ENCODE data around the gene ZNF28. TPM values are rescaled to one million over a fixed set of nuclear protein-coding genes. Genes with fewer than 3 reads are reported as not detected.
"Not testable (repeated sequence)": the region's sequence is repeated elsewhere in the genome, so short reads cannot be mapped to it uniquely, and the experiment has no call there.

The ZNF28 gene
- total RNA-seq, 6 experiments from 2014 or later: 9.2 to 13.6 (median 11.9) TPM

DNA sequence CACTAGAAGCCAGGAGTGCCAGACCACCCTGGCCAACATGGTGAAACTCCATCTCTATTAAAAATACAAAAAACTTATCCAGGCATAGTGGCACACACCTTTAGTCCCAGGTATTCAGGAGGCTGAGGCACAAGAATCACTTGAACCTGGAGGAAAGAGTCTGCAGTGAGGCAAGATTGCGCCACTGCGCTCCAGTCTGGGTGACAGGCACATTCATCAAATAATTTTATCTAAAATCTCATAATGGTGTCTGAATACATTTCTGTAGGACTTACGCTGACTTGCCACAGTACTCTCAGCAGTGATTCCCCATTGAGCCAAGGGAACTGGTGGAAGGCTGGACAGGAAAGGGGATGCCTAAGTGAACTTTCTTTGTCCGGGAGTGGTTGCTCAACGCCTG lies 4.3 kb upstream of the ZNF28 start:
- Mint-ChIP-seq H3K27ac (no peak overlapping the region), H3K4me1 (ENCODE audit: low read depth) (peaks cover 3% of the 10 kb centered on the region), H3K27me3 (ENCODE audit: insufficient read depth) (no peaks in the 10 kb centered on the region), H3K9me3 (peaks cover 49% of the 10 kb centered on the region), H3K4me3 (no peak overlapping the region), H3K36me3 (ENCODE audit: low read depth) (peaks cover 12% of the 10 kb centered on the region; the same call in 1 of the 2 replicates)
- TF ChIP-seq, protein P1, sequence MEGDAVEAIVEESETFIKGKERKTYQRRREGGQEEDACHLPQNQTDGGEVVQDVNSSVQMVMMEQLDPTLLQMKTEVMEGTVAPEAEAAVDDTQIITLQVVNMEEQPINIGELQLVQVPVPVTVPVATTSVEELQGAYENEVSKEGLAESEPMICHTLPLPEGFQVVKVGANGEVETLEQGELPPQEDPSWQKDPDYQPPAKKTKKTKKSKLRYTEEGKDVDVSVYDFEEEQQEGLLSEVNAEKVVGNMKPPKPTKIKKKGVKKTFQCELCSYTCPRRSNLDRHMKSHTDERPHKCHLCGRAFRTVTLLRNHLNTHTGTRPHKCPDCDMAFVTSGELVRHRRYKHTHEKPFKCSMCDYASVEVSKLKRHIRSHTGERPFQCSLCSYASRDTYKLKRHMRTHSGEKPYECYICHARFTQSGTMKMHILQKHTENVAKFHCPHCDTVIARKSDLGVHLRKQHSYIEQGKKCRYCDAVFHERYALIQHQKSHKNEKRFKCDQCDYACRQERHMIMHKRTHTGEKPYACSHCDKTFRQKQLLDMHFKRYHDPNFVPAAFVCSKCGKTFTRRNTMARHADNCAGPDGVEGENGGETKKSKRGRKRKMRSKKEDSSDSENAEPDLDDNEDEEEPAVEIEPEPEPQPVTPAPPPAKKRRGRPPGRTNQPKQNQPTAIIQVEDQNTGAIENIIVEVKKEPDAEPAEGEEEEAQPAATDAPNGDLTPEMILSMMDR (IDR thresholded peaks at IDR 0.05): no peak
- no peak for DNase-seq

DNA sequence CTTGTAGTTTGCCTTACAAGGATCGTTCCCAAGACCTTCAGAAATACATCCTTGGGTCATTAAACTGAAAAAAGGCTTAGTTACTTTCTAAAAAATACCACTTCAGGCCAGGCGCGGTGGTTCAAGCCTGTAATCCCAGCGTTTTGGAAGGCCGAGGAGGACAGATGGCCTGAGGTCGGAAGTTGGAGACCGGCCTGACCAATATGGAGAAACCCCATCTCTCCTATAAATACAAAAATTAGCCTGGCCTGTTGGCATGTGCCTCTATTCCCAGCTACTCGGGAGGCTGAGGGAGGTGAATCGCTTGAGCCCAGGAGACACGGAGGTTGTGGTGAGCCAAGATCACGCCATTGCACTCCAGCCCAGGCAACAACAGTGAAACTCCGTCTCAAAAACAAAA lies 2.2 kb upstream of the ZNF28 start:
- Mint-ChIP-seq H3K27me3 (ENCODE audit: insufficient read depth) (no peaks in the 10 kb centered on the region), H3K27ac (no peak overlapping the region), H3K4me3 (no peak overlapping the region), H3K36me3 (ENCODE audit: low read depth) (peaks cover 14% of the 10 kb centered on the region; the same call in 1 of the 2 replicates), H3K4me1 (ENCODE audit: low read depth) (peaks cover 9% of the 10 kb centered on the region), H3K9me3 (peaks cover 35% of the 10 kb centered on the region)
- TF ChIP-seq, protein P1 (IDR thresholded peaks at IDR 0.05): no peak
- no peak for DNase-seq

GRCh38 chr19:52820472-52821203 lies 795 bp downstream of the ZNF28 start:
- Mint-ChIP-seq H3K36me3 (ENCODE audit: low read depth) (peaks cover 30% of the 10 kb centered on the region), H3K9me3 (peaks cover 35% of the 10 kb centered on the region), H3K4me3 (peak overlapping the region; percentile 97), H3K27ac (peak overlapping the region; percentile 83), H3K4me1 (ENCODE audit: low read depth) (peaks cover 17% of the 10 kb centered on the region)
- peak; percentile 7 for DNase-seq
- H3K27me3 Mint-ChIP-seq (ENCODE audit: insufficient read depth): not testable (repeated sequence)

DNA sequence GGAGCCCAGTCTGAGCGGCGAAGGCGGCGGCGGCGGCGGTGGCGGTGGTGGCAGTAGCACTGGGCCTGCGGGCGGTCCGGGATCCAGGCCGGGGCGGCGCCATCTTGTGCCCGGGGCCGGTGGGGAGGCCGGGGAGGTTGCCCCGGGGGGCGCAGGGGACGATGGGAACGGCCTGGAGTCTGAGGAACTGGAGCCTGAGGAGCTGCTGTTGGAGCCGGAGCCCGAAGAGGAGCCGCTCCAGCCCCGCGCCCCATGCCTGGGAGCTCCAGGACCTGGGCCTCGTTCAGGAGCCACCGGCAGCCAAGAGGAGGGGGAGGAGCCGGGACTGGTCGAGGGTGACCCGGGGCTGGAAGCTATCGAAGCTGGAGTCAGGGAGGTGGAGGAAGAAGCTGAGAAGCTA lies 11.6 kb downstream of the ZNF28 start:
- no peaks in the 10 kb centered on the region for H3K27me3 Mint-ChIP-seq (ENCODE audit: insufficient read depth)
- H3K27ac Mint-ChIP-seq: no peak overlapping the region
- H3K4me1 Mint-ChIP-seq (ENCODE audit: low read depth): no peaks in the 10 kb centered on the region
- no peak overlapping the region for H3K4me3 Mint-ChIP-seq
- TF ChIP-seq, protein P1 (IDR thresholded peaks at IDR 0.05): no peak
- no peak for DNase-seq
- H3K9me3 Mint-ChIP-seq: peaks cover 47% of the 10 kb centered on the region
- H3K36me3 Mint-ChIP-seq (ENCODE audit: low read depth): peaks cover 67% of the 10 kb centered on the region

- not testable (repeated sequence) for H3K27ac Mint-ChIP-seq; H3K4me1 Mint-ChIP-seq (ENCODE audit: low read depth); H3K4me3 Mint-ChIP-seq; H3K27me3 Mint-ChIP-seq (ENCODE audit: insufficient read depth); DNase-seq
- peaks cover 97% of the 10 kb centered on the region for H3K9me3 Mint-ChIP-seq
- peaks cover 88% of the 10 kb centered on the region for H3K36me3 Mint-ChIP-seq (ENCODE audit: low read depth)
These were observed 21.3 kb downstream of the ZNF28 start for GRCh38 chr19:52799950-52800640.

GRCh38 chr19:52789440-52789839 lies 32.0 kb downstream of the ZNF28 start:
- Mint-ChIP-seq H3K36me3 (ENCODE audit: low read depth) (peaks cover 22% of the 10 kb centered on the region), H3K9me3 (peaks cover 60% of the 10 kb centered on the region), H3K27ac (no peak overlapping the region), H3K4me3 (no peak overlapping the region), H3K27me3 (ENCODE audit: insufficient read depth) (no peaks in the 10 kb centered on the region), H3K4me1 (ENCODE audit: low read depth) (peaks cover 11% of the 10 kb centered on the region)
- no peak for DNase-seq
- TF ChIP-seq, protein P1 (IDR thresholded peaks at IDR 0.05): no peak
